ENCODE results near the gene EFNA2. TPM values are rescaled to one million over a fixed set of nuclear protein-coding genes. Genes with fewer than 3 reads are reported as not detected.

EFNA2 gene
- total RNA-seq, 2 experiments from 2014 or later = not detected

DNA sequence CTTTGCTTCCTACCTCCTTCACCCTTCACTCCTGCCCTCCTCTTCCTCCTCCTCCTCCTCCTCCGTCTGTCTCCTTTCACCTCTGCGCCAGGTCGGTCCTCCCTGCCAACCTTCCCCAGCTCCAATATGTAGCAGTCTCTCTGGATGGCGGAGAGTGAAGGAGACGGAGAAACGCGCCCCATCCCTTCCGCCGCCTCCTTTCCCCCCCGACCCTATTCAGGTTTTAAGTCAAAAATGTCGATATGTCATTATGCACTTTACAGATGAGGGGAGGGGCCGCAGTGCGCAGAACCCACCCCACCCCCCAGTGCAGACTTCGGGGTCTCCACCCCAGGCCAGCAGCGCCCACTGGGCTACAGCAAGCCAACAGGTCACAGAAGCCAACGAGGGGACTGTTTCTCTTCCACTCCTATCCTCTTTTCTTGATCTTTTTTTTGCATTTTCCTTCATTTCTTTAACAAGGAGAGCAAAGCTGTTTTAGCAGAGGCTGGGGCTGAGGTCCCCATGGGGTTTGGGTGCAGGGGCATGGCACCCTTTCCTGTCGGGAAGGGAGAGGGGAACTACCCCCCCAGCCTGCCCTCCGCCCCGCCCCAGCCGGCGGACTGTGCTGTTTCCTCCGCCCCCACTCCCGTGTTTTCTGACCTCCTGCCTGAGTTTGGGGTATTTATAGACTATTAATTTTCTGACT lies 28.1 kb upstream of the EFNA2 start:
- H3K36me3 ChIP-seq (ENCODE audit: insufficient read depth, low read length) = peaks cover 45% of the 10 kb centered on the region
- Mint-ChIP-seq H3K4me1 (ENCODE audit: low read depth) (peaks cover 50% of the 10 kb centered on the region), H3K36me3 (ENCODE audit: low read depth) (peaks cover 58% of the 10 kb centered on the region), H3K27me3 (no peaks in the 10 kb centered on the region), H3K4me3 (peak overlapping the region; percentile 91), H3K27ac (peak overlapping the region; percentile 95), H3K9me3 (no peaks in the 10 kb centered on the region)
- POLR2A ChIA-PET = interaction anchor here (1.0 to 7.1 kb wide), 3 partner anchors 8 to 11 kb away, joined by 3 to 117 read pairs (median 4); partner anchors contain the start of gene CIRBP
- no peak for ATAC-seq (ENCODE audit: poor library complexity)
- DNase-seq = no peak
- H3K27ac ChIP-seq (ENCODE audit: low read depth in 1 of 2, low read length in 2 of 2) = peak overlapping the region; percentile 52 to 99
- H3K9me3 ChIP-seq (ENCODE audit: control insufficient read depth in 1 of 2, insufficient read depth in 1 of 2, low read length in 2 of 2) = no peaks in the 10 kb centered on the region
- no peak overlapping the region for H3K4me3 ChIP-seq (ENCODE audit: low read length)
- peaks cover 97% of the 10 kb centered on the region for H3K4me1 ChIP-seq (ENCODE audit: insufficient read depth, low read length)
- CTCF ChIA-PET = interaction anchor here (1.5 kb wide), 1 partner anchor 13 kb away, joined by 7 read pairs; no protein-coding TSS in a partner anchor
- TF ChIP-seq, protein P1, sequence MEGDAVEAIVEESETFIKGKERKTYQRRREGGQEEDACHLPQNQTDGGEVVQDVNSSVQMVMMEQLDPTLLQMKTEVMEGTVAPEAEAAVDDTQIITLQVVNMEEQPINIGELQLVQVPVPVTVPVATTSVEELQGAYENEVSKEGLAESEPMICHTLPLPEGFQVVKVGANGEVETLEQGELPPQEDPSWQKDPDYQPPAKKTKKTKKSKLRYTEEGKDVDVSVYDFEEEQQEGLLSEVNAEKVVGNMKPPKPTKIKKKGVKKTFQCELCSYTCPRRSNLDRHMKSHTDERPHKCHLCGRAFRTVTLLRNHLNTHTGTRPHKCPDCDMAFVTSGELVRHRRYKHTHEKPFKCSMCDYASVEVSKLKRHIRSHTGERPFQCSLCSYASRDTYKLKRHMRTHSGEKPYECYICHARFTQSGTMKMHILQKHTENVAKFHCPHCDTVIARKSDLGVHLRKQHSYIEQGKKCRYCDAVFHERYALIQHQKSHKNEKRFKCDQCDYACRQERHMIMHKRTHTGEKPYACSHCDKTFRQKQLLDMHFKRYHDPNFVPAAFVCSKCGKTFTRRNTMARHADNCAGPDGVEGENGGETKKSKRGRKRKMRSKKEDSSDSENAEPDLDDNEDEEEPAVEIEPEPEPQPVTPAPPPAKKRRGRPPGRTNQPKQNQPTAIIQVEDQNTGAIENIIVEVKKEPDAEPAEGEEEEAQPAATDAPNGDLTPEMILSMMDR (IDR thresholded peaks at IDR 0.05) = no peak
- intact Hi-C loops (cut with DNase I, micrococcal nuclease) = no loop called here
- no peaks in the 10 kb centered on the region for H3K27me3 ChIP-seq (ENCODE audit: control insufficient read depth in 1 of 2, insufficient read depth in 2 of 2, low read length in 2 of 2)

DNA sequence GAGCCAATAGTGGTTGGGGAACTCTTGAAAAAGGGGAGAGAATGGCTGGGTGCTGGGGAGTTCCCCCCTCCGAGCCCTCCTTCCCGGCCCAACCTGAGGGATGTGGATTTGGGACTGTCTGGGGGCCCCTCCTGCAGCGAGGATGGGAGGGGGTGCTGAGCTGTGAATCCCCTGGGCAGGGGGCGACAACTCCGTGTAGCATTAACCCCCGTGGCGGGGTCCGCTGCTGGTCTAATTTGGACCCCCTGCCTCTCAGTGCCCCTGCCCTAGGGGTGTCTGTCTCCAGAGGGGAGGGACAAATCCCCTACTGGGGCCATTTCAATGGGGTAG lies 27.5 kb upstream of the EFNA2 start:
- H3K36me3 ChIP-seq (ENCODE audit: insufficient read depth, low read length) = peaks cover 45% of the 10 kb centered on the region
- H3K4me3 ChIP-seq (ENCODE audit: low read length) = peak overlapping the region; percentile 56
- intact Hi-C loops (cut with DNase I, micrococcal nuclease) = no loop called here
- no peaks in the 10 kb centered on the region for H3K27me3 ChIP-seq (ENCODE audit: control insufficient read depth in 1 of 2, insufficient read depth in 2 of 2, low read length in 2 of 2)
- CTCF ChIA-PET = interaction anchor here (1.5 kb wide), 1 partner anchor 14 kb away, joined by 7 read pairs; no protein-coding TSS in a partner anchor
- DNase-seq (no peak), ATAC-seq (ENCODE audit: poor library complexity) (no peak)
- H3K9me3 Mint-ChIP-seq = no peaks in the 10 kb centered on the region
- H3K27ac Mint-ChIP-seq = peak overlapping the region; percentile 95
- peak overlapping the region; percentile 52 to 99 for H3K27ac ChIP-seq (ENCODE audit: low read depth in 1 of 2, low read length in 2 of 2)
- no peaks in the 10 kb centered on the region for H3K27me3 Mint-ChIP-seq
- TF ChIP-seq, protein P1 (IDR thresholded peaks at IDR 0.05) = no peak
- no peaks in the 10 kb centered on the region for H3K9me3 ChIP-seq (ENCODE audit: control insufficient read depth in 1 of 2, insufficient read depth in 1 of 2, low read length in 2 of 2)
- H3K4me1 ChIP-seq (ENCODE audit: insufficient read depth, low read length) = peaks cover 97% of the 10 kb centered on the region
- H3K4me1 Mint-ChIP-seq (ENCODE audit: low read depth) = peaks cover 49% of the 10 kb centered on the region
- peaks cover 57% of the 10 kb centered on the region for H3K36me3 Mint-ChIP-seq (ENCODE audit: low read depth)
- H3K4me3 Mint-ChIP-seq = peak overlapping the region; percentile 91
- POLR2A ChIA-PET = interaction anchor here (1.0 to 7.1 kb wide), 5 partner anchors 8 to 15 kb away, joined by 3 to 117 read pairs (median 4); partner anchors contain the start of gene CIRBP

DNA sequence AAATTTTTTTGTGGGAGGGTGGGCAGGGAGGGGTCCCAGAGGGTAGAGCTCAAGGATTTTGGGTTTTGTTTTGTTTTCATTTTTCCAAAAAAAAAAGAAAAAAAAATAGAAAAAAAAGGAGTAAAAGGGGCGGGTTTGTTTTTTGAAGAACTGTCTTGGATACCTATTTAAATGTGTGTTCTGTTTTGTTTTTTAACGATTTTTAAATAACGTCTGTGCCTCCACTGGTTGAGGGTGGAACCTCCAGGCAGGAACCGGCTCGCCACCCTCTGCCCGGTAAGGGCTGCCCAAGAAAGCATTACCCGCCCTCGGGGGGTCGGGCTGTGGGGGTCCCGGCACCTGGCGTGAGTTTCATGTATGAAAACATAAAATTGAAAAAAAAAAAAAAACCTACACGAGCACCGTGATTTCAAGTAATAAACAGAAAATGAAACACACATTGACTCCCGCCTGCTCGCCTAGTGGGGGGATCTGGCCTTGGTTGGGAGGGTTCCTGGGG lies 26.9 kb upstream of the EFNA2 start:
- peak overlapping the region; percentile 98 to 99 for H3K27ac ChIP-seq (ENCODE audit: low read depth in 1 of 2, low read length in 2 of 2)
- intact Hi-C loops (cut with DNase I, micrococcal nuclease) = loop anchor here in 1 of 2 experiments (1.0 kb wide), 2 partner anchors 9 to 11 kb away; partner anchors contain the start of gene CIRBP
- no peaks in the 10 kb centered on the region for H3K27me3 Mint-ChIP-seq
- H3K27ac Mint-ChIP-seq = peak overlapping the region; percentile 95
- no peaks in the 10 kb centered on the region for H3K9me3 ChIP-seq (ENCODE audit: control insufficient read depth in 1 of 2, insufficient read depth in 1 of 2, low read length in 2 of 2)
- ChIA-PET CTCF (interaction anchor here (1.5 kb wide), 1 partner anchor 14 kb away, joined by 7 read pairs; no protein-coding TSS in a partner anchor), POLR2A (interaction anchor here (1.0 to 7.1 kb wide), 6 partner anchors 7 to 15 kb away, joined by 3 to 117 read pairs (median 6); partner anchors contain the start of gene CIRBP)
- DNase-seq (no peak), ATAC-seq (ENCODE audit: poor library complexity) (peak; percentile 3)
- peaks cover 47% of the 10 kb centered on the region for H3K4me1 Mint-ChIP-seq (ENCODE audit: low read depth)
- peak overlapping the region; percentile 91 for H3K4me3 Mint-ChIP-seq
- peaks cover 51% of the 10 kb centered on the region for H3K36me3 Mint-ChIP-seq (ENCODE audit: low read depth)
- TF ChIP-seq, protein P1 (IDR thresholded peaks at IDR 0.05) = no peak
- no peaks in the 10 kb centered on the region for H3K27me3 ChIP-seq (ENCODE audit: control insufficient read depth in 1 of 2, insufficient read depth in 2 of 2, low read length in 2 of 2)
- peak overlapping the region; percentile 56 for H3K4me3 ChIP-seq (ENCODE audit: low read length)
- H3K9me3 Mint-ChIP-seq = no peaks in the 10 kb centered on the region
- H3K36me3 ChIP-seq (ENCODE audit: insufficient read depth, low read length) = peaks cover 42% of the 10 kb centered on the region
- peaks cover 94% of the 10 kb centered on the region for H3K4me1 ChIP-seq (ENCODE audit: insufficient read depth, low read length)
